ENCODE data around the gene TFF3. TPM values are rescaled to one million over a fixed set of nuclear protein-coding genes. Genes with fewer than 3 reads are reported as not detected.

TFF3 gene
- total and polyA plus RNA-seq, 2 experiments from 2014 or later: 1.2 to 3.3 TPM

DNA sequence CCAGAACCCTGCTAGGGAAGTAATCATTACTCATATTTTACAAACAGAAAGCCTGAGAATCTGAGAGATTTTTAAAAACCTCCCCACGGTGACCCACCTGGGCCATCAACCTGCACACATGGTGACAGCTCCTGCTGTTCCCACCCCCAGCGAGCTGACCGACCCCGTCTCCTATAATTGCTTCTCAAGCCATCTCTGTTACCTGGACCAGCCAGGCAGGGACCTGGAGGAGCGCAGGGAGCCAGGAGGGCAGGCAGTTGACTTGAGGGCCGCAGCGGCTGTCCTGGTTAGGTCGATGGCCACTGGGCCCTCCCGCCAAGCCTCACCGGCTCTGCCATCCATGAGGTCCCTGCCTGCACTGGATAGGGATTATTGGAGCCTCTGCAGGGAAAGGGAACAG is 27.9 kb upstream of the TFF3 start (continued):
- no peak for TF ChIP-seq REST (IDR thresholded peaks at IDR 0.05; ENCODE audit: unreplicated experiment)
- no peak for TF ChIP-seq CREB1 (CRISPR knock-in tag; IDR thresholded peaks at IDR 0.05; ENCODE audit: low read depth)
- TF ChIP-seq ZNF114 (CRISPR knock-in tag; IDR thresholded peaks at IDR 0.05): no peak
- no peak for TF ChIP-seq POLR2AphosphoS5 (IDR thresholded peaks at IDR 0.05; ENCODE audit: low read depth)
- TF ChIP-seq NANOG (IDR thresholded peaks at IDR 0.05; ENCODE audit: borderline replicate concordance): no peak
- TF ChIP-seq EZH2phosphoT487 (IDR thresholded peaks at IDR 0.05; ENCODE audit: unreplicated experiment): no peak

DNA sequence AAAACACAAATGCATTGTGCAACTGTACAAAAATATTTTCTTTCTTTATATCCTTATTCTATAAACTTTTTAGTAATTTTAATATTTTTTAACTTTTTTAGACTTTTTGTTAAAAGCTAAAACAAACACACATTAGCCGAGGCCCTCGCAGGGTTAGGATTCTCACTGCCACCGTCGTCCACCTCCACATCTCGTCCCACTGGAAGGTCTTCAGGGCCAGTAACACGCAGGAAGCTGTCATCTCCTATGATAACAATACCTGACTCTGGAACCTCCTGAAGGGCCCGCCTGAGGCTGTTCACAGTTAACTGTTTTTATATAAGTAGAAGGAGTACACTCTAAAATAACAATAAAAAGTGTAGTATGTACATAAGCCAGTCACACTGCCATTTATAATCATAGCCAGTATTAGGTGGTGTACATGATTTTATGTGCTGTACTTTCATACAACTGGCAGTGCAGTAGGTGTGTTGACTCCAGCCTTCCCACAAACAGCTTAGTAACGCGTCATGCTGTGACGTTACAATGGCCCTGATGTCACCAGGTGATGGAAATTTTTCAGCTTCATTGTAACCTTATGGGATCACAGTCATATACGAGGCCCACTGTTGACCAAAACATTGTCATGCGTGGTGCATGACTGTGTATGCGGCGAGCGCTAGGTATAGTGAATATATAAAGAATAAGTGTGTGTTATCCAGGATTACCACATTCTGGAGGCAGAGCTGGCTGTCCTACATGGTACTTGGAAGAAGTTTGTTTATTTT is 26.8 kb upstream of the TFF3 start:
- no peaks in the 10 kb centered on the region for H3K79me2 ChIP-seq (replicated peaks; ENCODE audit: insufficient read depth)
- Mint-ChIP-seq H3K4me1 (peaks cover 16% of the 10 kb centered on the region; the same call in 2 of the 3 replicates), H3K4me3 (no peak overlapping the region), H3K9me3 (no peaks in the 10 kb centered on the region), H3K27me3 (ENCODE audit: insufficient read depth, low read depth, poor library complexity) (peaks cover 17% of the 10 kb centered on the region), H3K27ac (no peak overlapping the region; the same call in 1 of the 2 replicates), H3K36me3 (ENCODE audit: low read depth) (no peaks in the 10 kb centered on the region)
- H3K4me1 ChIP-seq (ENCODE audit: insufficient read depth): peaks cover 2% of the 10 kb centered on the region; the same call in 1 of the 2 replicates
- H3K27me3 ChIP-seq (ENCODE audit: insufficient read depth): no peaks in the 10 kb centered on the region
- no peaks in the 10 kb centered on the region; the same call in 1 of the 2 replicates for H3F3A ChIP-seq (replicated peaks; ENCODE audit: low read depth)
- no peak for TF ChIP-seq CTCF (conservative IDR thresholded peaks at IDR 0.05; ENCODE audit: low read depth in 2 of 2)
- TF ChIP-seq EZH2 (IDR thresholded peaks at IDR 0.05; ENCODE audit: low read depth, unreplicated experiment): no peak
- no peak for TF ChIP-seq ZNF331 (CRISPR knock-in tag; IDR thresholded peaks at IDR 0.05; ENCODE audit: low read depth)
- no peak for TF ChIP-seq CREB1 (CRISPR knock-in tag; IDR thresholded peaks at IDR 0.05; ENCODE audit: low read depth)
- TF ChIP-seq JUNB (IDR thresholded peaks at IDR 0.05; ENCODE audit: unreplicated experiment): no peak
- TF ChIP-seq ZNF114 (CRISPR knock-in tag; IDR thresholded peaks at IDR 0.05): no peak
- no peak for ATAC-seq
- H3K36me3 ChIP-seq (ENCODE audit: insufficient read depth): no peaks in the 10 kb centered on the region
- no peaks in the 10 kb centered on the region for H3K9me2 ChIP-seq (ENCODE audit: insufficient read depth)
- no peak overlapping the region for H3K4me2 ChIP-seq
- no peaks in the 10 kb centered on the region for H4K20me1 ChIP-seq (replicated peaks; ENCODE audit: insufficient read depth)
- no peak overlapping the region for H3K27ac ChIP-seq (ENCODE audit: low read depth)
- no peak overlapping the region for H2AFZ ChIP-seq
- no peak for DNase-seq (ENCODE audit: low spot score)
- no peak overlapping the region for H3K4me3 ChIP-seq

Data from GM23338 (cell line).